Memory B cell (primary cell): ENCODE data around the gene FLRT2.

Experiments
- ATAC-seq: fragments of 150-1000 bp; cut with Tn5 transposase; 2 replicates; pipeline ENCODE4 v1.10.0; 2021; ENCODE audit warnings: low read depth, mild to moderate bottlenecking, moderate library complexity
- DNase-seq, 2 donors: peaks; one replicate each; pipeline ENCODE4 v3.0.0; 2022; ENCODE audit warnings: low spot score in 2 of 2
- H3K27ac Mint-ChIP-seq: one replicate; pipeline ENCODE4 v1.8.0; 2022; ENCODE audit warnings: mild to moderate bottlenecking, moderate library complexity, mixed read lengths
- H3K27me3 Mint-ChIP-seq: one replicate; pipeline ENCODE4 v1.8.0; 2022; ENCODE audit warnings: mixed read lengths
- H3K36me3 Mint-ChIP-seq: one replicate; pipeline ENCODE4 v1.8.0; 2022; ENCODE audit warnings: mild to moderate bottlenecking, mixed read lengths
- H3K4me1 Mint-ChIP-seq: one replicate; pipeline ENCODE4 v1.8.0; 2022; ENCODE audit warnings: mixed read lengths
- H3K4me3 Mint-ChIP-seq: one replicate; pipeline ENCODE4 v1.8.0; 2022; ENCODE audit warnings: mild to moderate bottlenecking, moderate library complexity, mixed read lengths
- H3K9me3 Mint-ChIP-seq: one replicate; pipeline ENCODE4 v1.8.0; 2022; ENCODE audit warnings: mixed read lengths

Gene FLRT2

GRCh38 chr14:85520581-85520980 is 9.4 kb upstream of the FLRT2 start:
- H3K4me1 Mint-ChIP-seq, result no peaks in the 10 kb centered on the region
- no peaks in the 10 kb centered on the region for H3K27me3 Mint-ChIP-seq
- DNase-seq (no peak), ATAC-seq (no peak)
- no peak overlapping the region for H3K27ac Mint-ChIP-seq
- peaks cover 12% of the 10 kb centered on the region for H3K9me3 Mint-ChIP-seq
- H3K4me3 Mint-ChIP-seq, result no peak overlapping the region
- H3K36me3 Mint-ChIP-seq, result no peaks in the 10 kb centered on the region

DNA sequence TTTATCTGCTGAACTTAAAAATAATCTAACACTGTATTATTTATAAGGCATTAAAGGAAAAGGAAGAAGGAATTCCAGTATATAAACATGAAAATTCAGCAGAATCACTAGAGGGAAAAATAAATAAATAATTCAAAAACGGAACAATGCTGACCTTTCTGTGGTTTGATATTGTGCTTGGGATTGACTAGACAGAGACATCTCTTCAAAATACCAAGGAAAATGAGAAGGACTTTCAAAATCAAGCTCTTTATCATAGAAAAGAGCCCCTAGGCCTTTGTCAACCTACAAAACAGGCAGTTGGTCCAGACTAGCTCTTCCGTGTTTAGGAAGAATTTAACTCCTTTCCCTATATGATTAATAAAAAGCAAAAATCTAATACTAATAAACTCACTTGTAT is 6.3 kb upstream of the FLRT2 start:
- DNase-seq (no peak), ATAC-seq (no peak)
- H3K27ac Mint-ChIP-seq, result no peak overlapping the region
- no peaks in the 10 kb centered on the region for H3K4me1 Mint-ChIP-seq
- H3K36me3 Mint-ChIP-seq, result no peaks in the 10 kb centered on the region
- H3K27me3 Mint-ChIP-seq, result no peaks in the 10 kb centered on the region
- no peak overlapping the region for H3K4me3 Mint-ChIP-seq
- H3K9me3 Mint-ChIP-seq, result peaks cover 7% of the 10 kb centered on the region

GRCh38 chr14:85527006-85527405 is 2.9 kb upstream of the FLRT2 start:
- Mint-ChIP-seq H3K27me3 (peaks cover 4% of the 10 kb centered on the region), H3K4me1 (no peaks in the 10 kb centered on the region), H3K4me3 (no peak overlapping the region), H3K9me3 (peaks cover 3% of the 10 kb centered on the region), H3K27ac (no peak overlapping the region), H3K36me3 (no peaks in the 10 kb centered on the region)
- ATAC-seq, result no peak
- DNase-seq, result no peak

DNA sequence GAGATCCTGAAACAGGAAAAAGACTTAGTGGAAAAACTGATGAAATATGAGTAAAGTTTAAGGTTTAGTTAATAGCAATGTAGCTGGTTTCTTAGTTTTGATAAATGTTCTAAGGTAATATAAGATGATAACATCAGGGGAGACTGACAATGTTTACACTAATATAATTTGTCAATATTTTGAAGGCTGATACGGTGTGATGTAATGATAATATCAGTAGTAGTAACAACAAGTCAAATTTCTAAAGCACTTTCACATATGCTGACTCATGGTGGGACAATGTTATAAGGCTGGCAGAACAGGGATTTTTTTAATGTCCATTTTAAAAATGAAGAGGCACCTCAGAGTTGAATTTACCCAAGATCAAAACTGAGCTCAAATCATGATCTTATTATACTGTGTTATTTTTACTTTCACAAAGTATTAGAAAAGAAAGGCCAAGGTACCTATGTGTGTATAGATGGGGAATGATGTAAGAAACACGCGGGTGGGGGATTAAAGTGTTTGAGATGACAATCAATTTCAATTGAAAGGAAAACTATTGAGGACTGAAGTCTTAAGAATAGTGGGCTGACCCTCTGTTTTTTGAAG is 2.4 kb upstream of the FLRT2 start:
- H3K36me3 Mint-ChIP-seq, result no peaks in the 10 kb centered on the region
- DNase-seq (no peak), ATAC-seq (no peak)
- H3K4me3 Mint-ChIP-seq, result no peak overlapping the region
- H3K27ac Mint-ChIP-seq, result no peak overlapping the region
- no peaks in the 10 kb centered on the region for H3K4me1 Mint-ChIP-seq
- peaks cover 1% of the 10 kb centered on the region for H3K9me3 Mint-ChIP-seq
- peaks cover 8% of the 10 kb centered on the region for H3K27me3 Mint-ChIP-seq

- no peak overlapping the region for H3K27ac Mint-ChIP-seq
- H3K4me1 Mint-ChIP-seq, result no peaks in the 10 kb centered on the region
- H3K27me3 Mint-ChIP-seq, result peaks cover 11% of the 10 kb centered on the region
- no peaks in the 10 kb centered on the region for H3K9me3 Mint-ChIP-seq
- DNase-seq (no peak), ATAC-seq (no peak)
- H3K36me3 Mint-ChIP-seq, result no peaks in the 10 kb centered on the region
- H3K4me3 Mint-ChIP-seq, result no peak overlapping the region
Measured at GRCh38 chr14:85528080-85528896, 1.7 kb upstream of the FLRT2 start.

DNA sequence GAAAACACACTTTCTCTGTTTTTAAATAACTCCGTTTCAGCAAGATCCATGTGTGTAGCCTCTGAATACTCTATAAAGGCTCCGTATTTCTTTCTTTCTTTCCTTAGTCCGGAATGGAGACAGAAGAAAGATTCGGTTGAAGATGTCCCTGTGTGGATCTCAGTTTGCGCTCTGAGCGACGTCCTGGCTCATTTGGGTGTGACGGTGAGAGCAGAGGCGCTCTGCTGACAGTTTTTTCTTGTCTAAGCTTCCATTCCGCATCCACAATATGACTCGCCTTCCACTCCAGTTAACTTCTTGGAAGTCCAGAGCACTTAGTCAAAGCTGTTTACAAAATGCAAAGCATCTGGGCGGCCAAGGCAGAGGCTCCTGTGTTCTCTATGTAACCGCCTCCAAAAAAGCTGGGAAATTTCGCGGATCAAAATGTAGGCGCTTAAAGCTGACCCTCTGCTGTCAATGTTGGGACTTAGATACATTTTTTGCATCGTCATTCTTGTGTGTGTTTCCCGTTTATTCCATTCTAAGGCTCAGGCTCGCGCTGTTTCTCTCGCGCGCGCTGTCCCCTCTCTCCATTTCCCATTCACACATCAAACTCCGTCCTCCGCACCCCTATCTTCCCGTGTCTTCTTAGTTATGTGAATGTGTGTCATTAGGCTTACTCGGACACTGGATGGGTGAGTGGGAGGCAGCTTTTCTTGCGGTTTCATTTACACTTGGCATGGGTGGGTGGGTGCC is 880 bp upstream of the FLRT2 start:
- no peak for DNase-seq
- no peaks in the 10 kb centered on the region for H3K9me3 Mint-ChIP-seq
- no peaks in the 10 kb centered on the region for H3K36me3 Mint-ChIP-seq
- ATAC-seq, result no peak
- H3K4me1 Mint-ChIP-seq, result no peaks in the 10 kb centered on the region
- H3K4me3 Mint-ChIP-seq, result no peak overlapping the region
- no peak overlapping the region for H3K27ac Mint-ChIP-seq
- H3K27me3 Mint-ChIP-seq, result peaks cover 11% of the 10 kb centered on the region

GRCh38 chr14:85530626-85531025 is 682 bp downstream of the FLRT2 start:
- H3K27ac Mint-ChIP-seq, result no peak overlapping the region
- no peaks in the 10 kb centered on the region for H3K4me1 Mint-ChIP-seq
- H3K27me3 Mint-ChIP-seq, result peaks cover 15% of the 10 kb centered on the region
- ATAC-seq (no peak), DNase-seq (no peak)
- H3K4me3 Mint-ChIP-seq, result no peak overlapping the region
- H3K9me3 Mint-ChIP-seq, result peaks cover 3% of the 10 kb centered on the region
- H3K36me3 Mint-ChIP-seq, result no peaks in the 10 kb centered on the region

- peaks cover 3% of the 10 kb centered on the region for H3K9me3 Mint-ChIP-seq
- H3K27me3 Mint-ChIP-seq, result peaks cover 15% of the 10 kb centered on the region
- no peak overlapping the region for H3K4me3 Mint-ChIP-seq
- no peaks in the 10 kb centered on the region for H3K36me3 Mint-ChIP-seq
- DNase-seq (no peak), ATAC-seq (no peak)
- no peaks in the 10 kb centered on the region for H3K4me1 Mint-ChIP-seq
- H3K27ac Mint-ChIP-seq, result no peak overlapping the region
Measured at GRCh38 chr14:85531141-85531586, 1.2 kb downstream of the FLRT2 start.

DNA sequence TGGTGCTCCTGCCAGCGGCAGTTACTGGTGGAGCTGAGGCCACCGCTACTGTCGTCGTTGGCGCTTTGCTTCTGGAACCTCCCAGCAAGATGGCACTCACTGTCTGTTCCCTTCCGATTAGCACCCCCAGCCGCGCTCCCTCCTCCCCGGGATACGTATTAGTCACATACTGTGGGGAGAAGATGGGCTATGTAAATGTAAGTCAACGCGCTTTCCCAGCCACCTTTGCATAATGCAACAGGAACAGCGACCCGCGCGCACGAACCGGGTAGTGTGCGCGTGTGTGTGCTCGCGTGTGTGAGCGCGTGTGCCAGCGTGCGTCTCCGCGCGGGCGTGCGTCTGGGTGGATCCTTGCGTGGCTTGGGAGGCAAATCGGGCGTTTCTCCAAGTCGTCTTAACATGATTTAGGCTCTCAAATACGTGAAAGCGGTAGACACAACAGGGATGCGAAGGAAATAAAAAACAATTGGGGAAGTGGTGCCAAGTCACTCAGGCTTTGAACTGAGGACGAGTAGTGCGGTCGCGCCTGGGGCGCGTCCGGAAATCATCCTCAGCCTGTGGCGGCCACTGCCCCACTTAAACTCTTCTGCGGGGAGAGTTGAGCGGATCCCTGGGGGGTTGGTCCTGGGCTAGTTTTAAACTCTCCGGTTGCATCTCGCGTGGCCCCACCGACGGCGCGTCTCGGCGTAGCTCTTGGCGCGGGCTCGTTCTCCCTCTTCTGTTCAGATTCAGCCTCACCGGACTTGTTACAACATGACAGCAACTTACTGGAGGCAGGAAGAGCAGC is 1.8 kb downstream of the FLRT2 start:
- Mint-ChIP-seq H3K27me3 (peaks cover 15% of the 10 kb centered on the region), H3K4me1 (no peaks in the 10 kb centered on the region), H3K9me3 (peaks cover 4% of the 10 kb centered on the region), H3K4me3 (no peak overlapping the region), H3K27ac (no peak overlapping the region), H3K36me3 (no peaks in the 10 kb centered on the region)
- ATAC-seq, result no peak
- no peak for DNase-seq

DNA sequence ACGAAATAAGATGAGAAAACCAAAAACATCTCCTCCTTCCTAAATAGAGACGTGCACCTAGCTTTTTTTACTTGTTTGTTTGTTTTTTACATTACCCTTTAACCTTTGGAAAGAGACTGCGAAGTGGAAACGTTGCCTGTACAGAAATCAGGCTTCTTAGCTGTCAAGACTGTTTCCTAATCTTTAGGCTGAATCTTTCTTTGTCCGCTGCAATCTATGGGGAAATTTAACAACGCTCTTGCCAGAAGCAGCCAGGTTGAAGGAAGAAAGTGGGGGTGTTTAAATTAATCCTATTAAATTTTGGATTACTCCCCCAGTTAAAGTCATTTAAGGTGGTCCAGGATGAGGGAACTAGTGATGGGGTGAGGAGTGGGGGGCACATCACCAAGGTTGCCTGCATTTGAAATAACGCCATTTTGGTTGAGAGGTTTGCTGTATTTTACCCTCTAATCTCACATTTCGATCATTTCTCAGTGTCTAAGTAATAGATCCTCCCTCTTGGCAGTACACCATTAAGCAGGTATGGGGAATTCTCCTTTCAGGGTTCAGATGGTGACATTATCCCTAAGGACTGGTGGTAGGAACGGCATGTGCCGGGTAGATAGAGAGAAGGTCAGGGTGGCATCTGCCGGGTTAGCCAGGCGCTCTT is 2.6 kb downstream of the FLRT2 start:
- peaks cover 5% of the 10 kb centered on the region for H3K9me3 Mint-ChIP-seq
- H3K27ac Mint-ChIP-seq, result no peak overlapping the region
- no peaks in the 10 kb centered on the region for H3K4me1 Mint-ChIP-seq
- no peaks in the 10 kb centered on the region for H3K36me3 Mint-ChIP-seq
- peaks cover 15% of the 10 kb centered on the region for H3K27me3 Mint-ChIP-seq
- no peak for ATAC-seq
- no peak overlapping the region for H3K4me3 Mint-ChIP-seq
- no peak for DNase-seq

GRCh38 chr14:85533023-85533860 is 3.3 kb downstream of the FLRT2 start:
- Mint-ChIP-seq H3K27ac (no peak overlapping the region), H3K27me3 (peaks cover 15% of the 10 kb centered on the region), H3K4me3 (no peak overlapping the region), H3K9me3 (peaks cover 5% of the 10 kb centered on the region), H3K36me3 (no peaks in the 10 kb centered on the region), H3K4me1 (no peaks in the 10 kb centered on the region)
- ATAC-seq (no peak), DNase-seq (no peak)

DNA sequence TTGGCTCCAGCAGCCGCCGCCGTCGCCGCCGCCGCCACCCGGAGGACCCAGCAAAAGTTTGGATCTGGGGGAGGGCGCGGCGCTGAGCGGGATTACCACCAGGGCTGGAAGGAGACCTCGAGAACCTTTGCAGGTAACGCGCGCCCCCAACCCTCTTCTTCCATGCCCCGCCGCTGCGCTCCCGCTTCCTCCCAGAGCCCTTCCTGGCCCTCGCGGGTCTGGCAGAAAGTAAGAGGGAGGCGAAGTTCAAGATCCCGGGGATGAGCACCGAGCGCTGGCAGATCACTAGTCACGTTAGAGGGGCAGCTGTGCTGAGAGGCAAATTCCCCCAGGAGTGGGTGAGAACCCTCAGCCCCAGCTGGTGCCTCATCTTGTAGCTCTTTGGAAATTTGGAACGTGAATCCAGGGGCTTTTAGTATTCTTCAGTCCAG is 3.9 kb downstream of the FLRT2 start:
- Mint-ChIP-seq H3K9me3 (peaks cover 5% of the 10 kb centered on the region), H3K4me1 (no peaks in the 10 kb centered on the region), H3K27ac (no peak overlapping the region), H3K4me3 (no peak overlapping the region), H3K27me3 (peaks cover 15% of the 10 kb centered on the region), H3K36me3 (no peaks in the 10 kb centered on the region)
- DNase-seq, result no peak
- no peak for ATAC-seq
